HG03571 (cell line): Measurements from ENCODE around the gene DTHD1.

Experiments used
- ATAC-seq: cut with Tn5 transposase; IDR thresholded peaks from one replicate; pipeline ENCODE4 v1.9.1; 2021; ENCODE audit not compliant: unreplicated experiment

DTHD1 gene

GRCh38 chr4:36269101-36269500 is 12.3 kb upstream of the DTHD1 start:
- ATAC-seq = no peak

DNA sequence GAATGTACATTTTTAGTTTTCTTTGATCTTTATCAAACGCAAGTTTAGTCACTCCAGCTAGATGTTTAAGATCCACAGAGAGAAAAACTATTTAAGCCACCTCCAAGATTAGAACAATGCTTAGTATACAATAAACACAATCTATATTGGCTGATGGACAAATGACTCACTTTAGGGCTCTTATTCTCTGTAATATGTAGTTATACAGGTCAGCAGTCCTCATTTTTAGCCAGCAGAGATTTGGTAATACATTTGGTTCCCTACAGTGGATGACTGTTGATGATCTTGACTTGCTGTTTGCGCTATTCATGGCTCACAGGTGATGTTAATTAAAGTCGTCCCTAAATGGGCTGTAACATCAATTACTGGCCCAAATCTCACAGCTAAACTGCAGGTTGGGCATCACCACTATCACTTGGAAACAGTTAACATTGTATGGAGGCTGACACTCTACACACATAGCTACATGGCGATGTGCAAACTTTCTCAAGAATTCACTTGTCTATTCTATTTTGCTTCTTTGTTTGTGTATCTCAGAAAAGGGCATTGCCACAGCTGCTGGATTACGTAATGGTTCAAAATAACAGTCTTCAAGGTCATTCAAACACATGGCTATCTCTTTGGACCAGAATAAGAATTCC is 11.8 kb upstream of the DTHD1 start:
- no peak for ATAC-seq

DNA sequence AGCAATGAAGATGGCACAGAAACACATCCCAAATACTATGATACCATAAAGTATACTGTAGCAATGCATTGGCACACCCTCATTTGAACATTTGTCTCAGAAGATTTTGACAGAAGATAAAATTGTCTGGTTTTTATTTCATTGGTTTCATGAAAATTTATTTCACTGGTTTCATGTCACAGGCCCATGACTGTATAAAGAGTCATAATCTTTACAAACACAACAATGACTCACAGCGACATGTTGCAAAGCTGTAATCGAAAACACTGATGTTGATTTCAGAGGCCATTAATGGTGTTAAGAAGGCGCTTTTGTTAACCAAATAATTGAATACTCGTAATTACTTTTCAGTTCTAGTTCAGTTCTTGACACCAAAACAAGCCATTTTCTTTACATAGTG is 8.1 kb upstream of the DTHD1 start:
- no peak for ATAC-seq

- ATAC-seq = no peak
Measured at GRCh38 chr4:36274158-36274557, 7.3 kb upstream of the DTHD1 start.

DNA sequence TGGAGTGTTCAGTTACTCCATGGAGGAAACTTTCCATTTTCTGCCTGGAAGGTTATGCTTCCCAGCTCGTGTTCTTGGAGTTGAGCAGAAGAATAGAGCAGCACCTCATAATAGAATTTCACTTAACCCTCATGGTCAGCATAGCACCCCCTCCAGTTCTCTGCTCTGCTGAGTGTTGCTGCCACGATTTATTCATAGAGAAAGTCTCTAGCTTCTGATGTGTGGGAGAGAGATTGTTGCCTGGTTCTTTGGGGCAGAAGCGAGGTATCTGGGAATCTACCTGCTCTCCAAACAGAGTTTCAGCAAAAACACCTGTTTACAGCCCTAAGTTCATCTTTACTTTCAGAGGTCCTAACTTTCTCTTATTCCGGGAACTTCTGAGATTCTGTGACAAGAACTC is 3.9 kb upstream of the DTHD1 start:
- ATAC-seq = no peak

- no peak for ATAC-seq
Measured at GRCh38 chr4:36278789-36279188, 2.6 kb upstream of the DTHD1 start.

- ATAC-seq = no peak
Measured at GRCh38 chr4:36280555-36280954, 861 bp upstream of the DTHD1 start.

GRCh38 chr4:36282503-36283030 is 1.2 kb downstream of the DTHD1 start:
- no peak for ATAC-seq

DNA sequence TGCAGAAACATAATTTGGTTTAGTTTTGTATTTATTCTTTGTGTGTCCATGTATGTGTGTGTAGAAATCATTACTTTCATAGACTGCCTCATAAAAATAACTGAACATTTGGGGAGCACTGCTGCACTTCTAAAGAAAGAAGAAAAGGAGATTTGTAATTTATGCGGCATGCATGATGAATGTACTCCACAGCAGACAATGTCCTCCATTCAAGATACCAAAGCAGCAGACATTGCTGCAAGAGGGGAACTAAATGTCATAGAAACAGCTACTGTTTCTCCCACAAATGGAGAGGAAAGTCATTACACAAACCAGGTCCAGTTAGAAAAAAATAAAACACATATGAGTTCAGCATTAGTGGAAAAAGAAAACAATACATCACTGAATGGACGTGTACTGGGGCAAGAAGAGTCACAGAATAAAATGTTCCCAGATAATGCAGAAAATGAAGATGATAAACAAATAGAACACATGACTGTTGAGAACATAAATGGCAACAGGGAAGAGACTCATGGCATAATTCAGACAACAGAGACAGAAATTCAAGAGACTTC is 2.6 kb downstream of the DTHD1 start:
- no peak for ATAC-seq

GRCh38 chr4:36285784-36286480 is 4.5 kb downstream of the DTHD1 start:
- ATAC-seq = peak; percentile 99

- no peak for ATAC-seq
Measured at GRCh38 chr4:36286481-36286871, 5.1 kb downstream of the DTHD1 start.

DNA sequence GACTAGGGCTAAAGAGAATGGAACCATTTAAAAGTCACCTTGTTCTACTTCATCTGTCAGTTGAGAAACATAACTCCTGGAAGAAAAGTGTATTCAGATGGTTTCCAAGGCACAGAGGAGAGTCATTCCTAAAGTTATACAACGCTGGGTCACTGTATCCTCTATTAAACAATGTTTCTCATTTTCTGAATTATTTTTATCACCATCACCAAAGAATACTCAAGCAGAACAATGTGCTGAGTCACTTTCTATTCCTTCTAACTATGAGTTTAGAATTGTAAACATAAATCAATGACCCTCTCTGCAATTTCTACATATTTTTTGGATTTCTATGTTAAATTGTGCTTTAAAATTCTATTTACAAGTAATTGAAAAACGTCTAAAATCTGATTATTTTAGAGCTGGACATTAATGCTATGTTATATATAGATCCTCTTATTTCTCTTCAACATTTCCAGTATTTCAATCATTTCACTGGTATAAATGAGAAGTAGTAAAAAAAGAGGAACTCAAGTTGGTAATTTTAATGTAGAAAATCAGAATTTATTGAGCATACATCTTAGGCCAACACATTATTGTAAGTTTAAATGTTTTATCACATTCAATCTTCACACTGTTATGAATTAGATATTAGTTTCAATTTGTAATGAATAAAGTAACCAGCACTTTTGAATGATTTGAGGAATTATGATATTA is 7.5 kb downstream of the DTHD1 start:
- ATAC-seq = no peak

DNA sequence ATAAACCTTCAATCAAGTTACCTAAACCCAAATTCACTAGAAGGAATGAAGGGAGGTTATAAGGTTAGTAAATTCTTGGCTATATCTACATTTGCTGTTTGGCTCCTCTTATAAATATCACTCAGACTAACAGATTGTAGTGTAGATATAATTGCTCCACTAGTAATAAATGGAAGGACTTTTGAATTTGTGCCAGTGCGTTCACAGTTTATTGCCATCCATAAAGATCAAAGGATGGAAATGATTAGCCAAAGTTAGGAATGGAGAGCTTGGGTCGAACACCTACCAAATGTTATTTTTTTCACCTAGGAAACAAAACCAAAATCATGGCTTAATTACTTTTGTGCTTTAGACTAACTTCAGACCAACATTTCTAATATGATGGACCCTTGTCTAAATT is 9.2 kb downstream of the DTHD1 start:
- ATAC-seq = no peak

GRCh38 chr4:36292556-36293188 is 11.3 kb downstream of the DTHD1 start:
- no peak for ATAC-seq

GRCh38 chr4:36301127-36301526 is 19.7 kb downstream of the DTHD1 start:
- ATAC-seq = no peak

DNA sequence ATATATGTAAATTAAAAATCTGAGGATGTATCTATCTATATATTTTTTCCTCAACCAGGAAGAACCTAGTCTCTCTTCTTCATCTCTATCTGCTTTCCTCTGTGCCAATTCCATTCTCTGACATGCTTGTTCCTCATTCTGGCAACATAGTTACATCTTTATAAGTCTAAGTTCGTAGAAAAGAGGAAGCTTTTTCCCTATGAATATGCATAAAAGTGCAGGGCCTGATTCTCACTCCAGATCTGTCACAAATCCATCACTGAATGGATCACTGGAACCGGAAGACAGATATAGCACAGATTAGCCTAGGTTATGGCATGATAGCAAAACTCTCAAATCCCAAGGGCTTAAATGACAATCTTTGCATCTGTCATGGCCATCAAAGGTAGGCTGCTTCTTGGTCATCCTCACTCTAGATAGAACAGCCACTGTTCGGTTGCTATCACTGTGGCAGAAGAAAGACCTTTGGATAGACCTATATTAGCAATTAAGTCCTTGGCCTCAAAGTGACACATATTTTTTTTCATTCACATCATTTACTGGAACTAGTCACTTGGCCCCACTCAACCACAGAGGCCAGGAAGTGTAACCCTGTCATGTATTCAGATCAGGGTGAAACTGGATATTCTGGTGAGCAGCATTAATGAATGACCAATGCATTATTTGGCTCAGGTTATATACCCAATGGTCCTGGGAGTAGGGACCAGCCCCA is 22.2 kb downstream of the DTHD1 start:
- ATAC-seq = peak; percentile 96

DNA sequence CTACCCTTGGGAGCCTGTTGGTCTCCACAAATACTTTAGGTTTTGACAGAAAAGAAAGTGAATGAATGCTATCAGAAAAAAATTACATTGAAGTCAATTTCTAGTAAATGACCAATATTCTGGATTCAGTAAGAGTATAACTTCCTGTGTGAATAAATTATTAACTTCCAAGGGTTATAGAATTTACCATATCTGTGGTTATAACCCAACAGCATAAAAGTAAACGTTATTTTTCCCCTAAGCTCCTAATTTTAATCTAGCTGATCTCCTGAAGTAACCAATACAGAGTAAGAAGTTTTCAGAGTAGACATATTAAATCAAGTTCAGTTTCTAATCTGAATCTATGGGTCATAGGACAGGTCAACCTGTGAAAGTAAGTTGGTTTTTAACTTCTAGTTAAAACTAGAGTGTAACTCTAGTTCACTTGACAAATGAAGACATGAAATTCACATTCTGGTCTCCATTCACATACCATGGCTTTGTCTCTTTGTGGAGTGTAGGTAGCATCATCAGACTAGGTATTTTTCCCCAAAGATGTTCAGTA is 22.8 kb downstream of the DTHD1 start:
- peak; percentile 58 for ATAC-seq

- ATAC-seq = no peak
Measured at GRCh38 chr4:36308150-36308549, 26.7 kb downstream of the DTHD1 start.

DNA sequence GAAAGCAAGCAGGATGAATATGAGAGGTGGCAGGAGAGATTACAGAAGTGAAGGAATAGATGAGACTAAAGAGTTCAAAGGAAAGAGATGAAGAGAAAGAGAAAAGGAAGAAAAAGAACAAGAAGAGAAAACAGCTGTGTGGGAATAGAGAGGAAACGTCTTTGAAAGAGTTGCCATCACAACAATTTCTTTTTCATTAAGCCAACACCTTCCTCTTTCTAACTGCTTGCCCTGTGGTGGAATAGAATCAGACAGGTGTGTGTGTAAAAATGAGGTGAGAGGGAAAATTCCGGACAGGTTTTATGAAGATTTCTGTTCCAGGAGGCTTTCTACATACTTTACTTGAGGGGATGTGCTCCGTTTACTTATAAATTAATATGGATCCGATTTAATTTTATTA is 28.8 kb downstream of the DTHD1 start:
- ATAC-seq = no peak

DNA sequence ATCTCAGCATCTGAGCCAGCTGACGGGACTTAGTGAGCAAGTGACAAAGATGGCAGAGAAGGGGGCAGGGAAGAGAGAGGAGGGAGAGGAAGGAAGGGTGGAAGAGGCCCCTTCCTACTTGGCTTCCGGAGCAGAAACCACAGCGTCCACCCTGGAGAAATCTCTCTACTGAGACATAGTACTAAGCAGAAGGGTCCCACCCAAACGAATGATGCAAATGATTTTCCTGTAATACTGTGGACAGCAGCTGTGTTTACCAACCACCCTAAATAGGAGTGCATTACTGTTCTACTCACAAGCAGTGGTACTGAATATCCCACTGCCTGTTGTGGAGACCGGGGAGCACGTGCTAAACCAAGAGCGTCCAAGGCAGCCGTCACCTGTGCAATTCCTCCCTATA is 29.4 kb downstream of the DTHD1 start:
- peak; percentile 88 for ATAC-seq
